Common myeloid progenitor, CD34-positive (primary cell): ENCODE data around the gene WFDC5.

Experiments
- CTCF ChIA-PET: fragments of 350-600 bp; sonication (Branson Sonifier 250); formaldehyde crosslinking; loops from one replicate; lab custom pipeline; 2021; ENCODE audit warnings: antibody characterized with exemption; lab: Charles Lee
- POLR2A ChIA-PET: fragments of 350-600 bp; sonication (Branson Sonifier 250); formaldehyde crosslinking; loops from one replicate; lab custom pipeline; 2021; ENCODE audit warnings: antibody characterized with exemption; lab: Charles Lee
- DNase-seq, 3 donors: peaks; one replicate each; pipeline versions ENCODE4 v3.0.0 to v3.0.0-alpha.2; 2013
- H3K27ac ChIP-seq, 2 experiments: 1 replicate in 1 of 2; 2 replicates in 1 of 2; pipeline ENCODE4 v1.7.0; 2013; ENCODE audit warnings: inconsistent platforms in 2 of 2, low read length in 2 of 2, mild to moderate bottlenecking in 2 of 2, low read depth in 1 of 2, moderate library complexity in 1 of 2; ENCODE audit not compliant: severe bottlenecking in 2 of 2, insufficient read depth in 1 of 2, poor library complexity in 1 of 2
- H3K27me3 ChIP-seq, 5 experiments: replicated peaks in 2 of 5; 1 replicate in 3 of 5; 2 replicates in 2 of 5; pipeline versions ENCODE4 v1.6.1 to v1.7.0; 2013; ENCODE audit warnings: low read length in 4 of 5, mild to moderate bottlenecking in 2 of 5, moderate library complexity in 2 of 5, inconsistent platforms in 1 of 5; ENCODE audit not compliant: insufficient read depth in 5 of 5, control insufficient read depth in 4 of 5
- H3K36me3 ChIP-seq, 4 experiments: 1 replicate in 2 of 4; 2 replicates in 2 of 4; pipeline versions ENCODE4 v1.6.1 to v1.7.0; 2013; ENCODE audit warnings: low read length in 3 of 4, control low read depth in 1 of 4, mild to moderate bottlenecking in 1 of 4; ENCODE audit not compliant: control insufficient read depth in 4 of 4, insufficient read depth in 4 of 4
- H3K4me1 ChIP-seq, 4 experiments: 1 replicate in 3 of 4; 2 replicates in 1 of 4; pipeline versions ENCODE4 v1.6.1 to v1.7.1; 2013; ENCODE audit warnings: low read length in 3 of 4, mild to moderate bottlenecking in 3 of 4, control low read depth in 1 of 4, inconsistent platforms in 1 of 4, moderate library complexity in 1 of 4; ENCODE audit not compliant: control insufficient read depth in 4 of 4, insufficient read depth in 4 of 4; ENCODE audit errors: control extremely low read depth in 1 of 4
- H3K4me3 ChIP-seq, 7 experiments: 1 replicate in 4 of 7; 2 replicates in 3 of 7; pipeline versions ENCODE4 v1.5.1 to v1.7.0; 2013; ENCODE audit warnings: mild to moderate bottlenecking in 7 of 7, low read length in 6 of 7, moderate library complexity in 6 of 7, inconsistent platforms in 2 of 7, low read depth in 2 of 7, control low read depth in 1 of 7; ENCODE audit not compliant: insufficient read depth in 4 of 7, control insufficient read depth in 1 of 7; ENCODE audit errors: extremely low read depth in 1 of 7
- H3K9me3 ChIP-seq, 5 experiments: 1 replicate in 4 of 5; 2 replicates in 1 of 5; pipeline versions ENCODE4 v1.6.1 to v1.7.1; 2013; ENCODE audit warnings: low read length in 4 of 5, mild to moderate bottlenecking in 2 of 5, inconsistent platforms in 1 of 5, low read depth in 1 of 5, moderate library complexity in 1 of 5; ENCODE audit not compliant: control insufficient read depth in 4 of 5, insufficient read depth in 2 of 5; ENCODE audit errors: control extremely low read depth in 1 of 5
- WGBS: methylation state at CpG from one replicate; pipeline ENCODE4 v1.1.5; 2013; ENCODE audit not compliant: insufficient coverage; 5-methylcytosine and 5-hydroxymethylcytosine counted together

Gene WFDC5

DNA sequence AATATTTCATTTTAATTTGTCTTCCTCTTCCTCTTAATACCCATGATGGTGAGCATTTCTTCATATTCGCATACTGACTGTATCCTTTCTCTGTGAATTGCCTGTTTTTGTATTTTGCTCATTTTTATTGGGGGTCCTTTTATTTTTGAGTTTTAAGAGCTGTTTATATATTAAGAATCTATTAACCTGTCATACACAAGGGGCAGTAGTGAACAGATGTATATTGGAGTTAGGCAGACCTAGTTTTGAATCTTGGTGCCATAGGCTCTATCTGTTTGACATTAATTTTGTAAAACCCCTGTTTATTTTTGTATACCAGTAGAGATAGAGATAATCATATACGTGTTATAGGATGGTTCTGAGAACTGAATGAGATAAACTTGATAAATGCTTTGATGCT, 3.1 kb upstream of the WFDC5 start:
- H3K4me3 ChIP-seq: no peak overlapping the region
- H3K27ac ChIP-seq: no peak overlapping the region
- H3K36me3 ChIP-seq: no peaks in the 10 kb centered on the region
- H3K4me1 ChIP-seq: no peaks in the 10 kb centered on the region
- H3K9me3 ChIP-seq: peaks cover 0 to 5% (median 0%) of the 10 kb centered on the region in 5 experiments
- DNase-seq: no peak
- peaks cover 2 to 16% (median 13%) of the 10 kb centered on the region in 5 experiments for H3K27me3 ChIP-seq
- no CpG with 5 or more reads among the region's 2 CpGs for WGBS
- ChIA-PET POLR2A (interaction anchor here (0.6 kb wide), 1 partner anchor 658 kb away, joined by 3 read pairs; no protein-coding TSS in a partner anchor), CTCF (interaction anchor here (0.9 to 1.1 kb wide), 2 partner anchors 11 to 14 kb away, joined by 3 to 4 read pairs; no protein-coding TSS in a partner anchor)

DNA sequence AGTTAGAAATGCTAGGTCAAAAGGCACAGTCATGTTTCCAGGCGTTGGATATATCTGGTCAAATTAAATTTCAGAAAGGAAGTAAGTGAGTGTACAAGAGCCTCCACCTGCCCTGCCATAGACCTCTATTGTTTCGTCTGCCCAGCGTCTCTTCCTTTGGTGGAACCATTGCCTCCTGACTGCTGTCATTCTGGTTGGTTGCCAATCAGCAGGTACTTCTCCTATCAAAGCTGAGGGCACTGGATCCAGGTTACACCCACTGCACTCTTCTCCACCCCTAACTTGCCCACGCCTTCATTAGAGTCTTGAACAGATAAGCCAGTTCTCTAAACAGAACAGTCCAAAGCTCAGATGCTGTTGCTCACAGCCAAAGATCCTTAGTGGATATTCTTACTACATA, 2.6 kb upstream of the WFDC5 start:
- peaks cover 0 to 5% (median 0%) of the 10 kb centered on the region in 5 experiments for H3K9me3 ChIP-seq
- H3K27me3 ChIP-seq: peaks cover 2 to 17% (median 13%) of the 10 kb centered on the region in 5 experiments
- no peak for DNase-seq
- 86% methylated on average over 4 of the region's 4 CpGs for WGBS
- H3K4me1 ChIP-seq: no peaks in the 10 kb centered on the region
- H3K27ac ChIP-seq: no peak overlapping the region
- no peak overlapping the region for H3K4me3 ChIP-seq
- no peaks in the 10 kb centered on the region for H3K36me3 ChIP-seq
- ChIA-PET CTCF (interaction anchor here (0.9 to 1.1 kb wide), 2 partner anchors 11 to 13 kb away, joined by 3 to 4 read pairs; no protein-coding TSS in a partner anchor), POLR2A (no interaction called here)

DNA sequence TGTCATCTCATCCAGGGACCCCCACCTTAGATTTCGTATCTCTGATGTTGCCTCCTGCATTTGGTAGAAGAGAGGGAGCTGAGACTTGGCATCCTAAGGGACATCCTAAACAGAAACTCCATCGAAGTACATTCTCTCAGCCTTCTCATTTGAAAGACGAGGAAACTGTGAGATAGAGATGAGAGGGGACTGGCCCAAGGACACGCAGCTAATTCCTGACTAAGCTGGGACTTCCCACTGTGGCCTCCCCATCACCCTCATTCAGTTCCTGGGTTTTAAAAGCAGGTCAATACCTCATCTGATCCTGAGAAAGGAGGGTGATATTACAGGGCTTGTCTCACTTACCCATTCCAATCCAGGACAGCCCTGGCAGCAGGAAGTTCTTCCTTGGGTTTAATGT, 855 bp upstream of the WFDC5 start:
- Histone ChIP-seq H3K27ac (no peak overlapping the region), H3K9me3 (peaks cover 0 to 4% (median 0%) of the 10 kb centered on the region in 5 experiments), H3K36me3 (no peaks in the 10 kb centered on the region), H3K27me3 (peaks cover 2 to 24% (median 13%) of the 10 kb centered on the region in 5 experiments), H3K4me1 (no peaks in the 10 kb centered on the region), H3K4me3 (no peak overlapping the region)
- no peak for DNase-seq
- POLR2A ChIA-PET: no interaction called here
- 94% methylated on average over 3 of the region's 4 CpGs for WGBS
- CTCF ChIA-PET: interaction anchor here (1.7 kb wide), 1 partner anchor 22 kb away, joined by 3 read pairs; no protein-coding TSS in a partner anchor

- no peak for DNase-seq
- no peaks in the 10 kb centered on the region for H3K4me1 ChIP-seq
- ChIA-PET POLR2A (no interaction called here), CTCF (interaction anchor here (0.8 to 4.4 kb wide), 3 partner anchors 22 to 104 kb away, joined by 3 to 25 read pairs (median 3); no protein-coding TSS in a partner anchor)
- no peak overlapping the region for H3K27ac ChIP-seq
- no peak overlapping the region for H3K4me3 ChIP-seq
- WGBS: 89% methylated on average over 1 of the region's 3 CpGs
- H3K27me3 ChIP-seq: peaks cover 0 to 24% (median 12%) of the 10 kb centered on the region in 5 experiments
- H3K9me3 ChIP-seq: no peaks in the 10 kb centered on the region
- no peaks in the 10 kb centered on the region for H3K36me3 ChIP-seq
These were observed 406 bp upstream of the WFDC5 start for GRCh38 chr20:45115386-45115774.

- Histone ChIP-seq H3K27ac (no peak overlapping the region), H3K4me1 (no peaks in the 10 kb centered on the region), H3K9me3 (no peaks in the 10 kb centered on the region), H3K27me3 (peaks cover 0 to 30% (median 11%) of the 10 kb centered on the region in 5 experiments), H3K4me3 (no peak overlapping the region), H3K36me3 (no peaks in the 10 kb centered on the region)
- CTCF ChIA-PET: interaction anchor here (0.9 to 4.4 kb wide), 5 partner anchors 26 to 85 kb away, joined by 3 to 25 read pairs (median 3); no protein-coding TSS in a partner anchor
- no peak for DNase-seq
- POLR2A ChIA-PET: no interaction called here
- WGBS: 100% methylated on average over 3 of the region's 3 CpGs
These were observed 1.1 kb downstream of the WFDC5 start for GRCh38 chr20:45113865-45114264.

- ChIA-PET CTCF (interaction anchor here (0.7 to 5.1 kb wide), 7 partner anchors 11 to 179 kb away, joined by 3 to 49 read pairs (median 3); partner anchors contain the start of gene WFDC12), POLR2A (interaction anchor here (0.6 kb wide), 1 partner anchor 564 kb away, joined by 3 read pairs; no protein-coding TSS in a partner anchor)
- Histone ChIP-seq H3K36me3 (no peaks in the 10 kb centered on the region), H3K27ac (no peak overlapping the region), H3K4me1 (no peaks in the 10 kb centered on the region), H3K9me3 (no peaks in the 10 kb centered on the region), H3K27me3 (peaks cover 0 to 34% (median 15%) of the 10 kb centered on the region in 5 experiments), H3K4me3 (no peak overlapping the region)
- DNase-seq: no peak
These were observed 2.2 kb downstream of the WFDC5 start for GRCh38 chr20:45112754-45113153.

DNA sequence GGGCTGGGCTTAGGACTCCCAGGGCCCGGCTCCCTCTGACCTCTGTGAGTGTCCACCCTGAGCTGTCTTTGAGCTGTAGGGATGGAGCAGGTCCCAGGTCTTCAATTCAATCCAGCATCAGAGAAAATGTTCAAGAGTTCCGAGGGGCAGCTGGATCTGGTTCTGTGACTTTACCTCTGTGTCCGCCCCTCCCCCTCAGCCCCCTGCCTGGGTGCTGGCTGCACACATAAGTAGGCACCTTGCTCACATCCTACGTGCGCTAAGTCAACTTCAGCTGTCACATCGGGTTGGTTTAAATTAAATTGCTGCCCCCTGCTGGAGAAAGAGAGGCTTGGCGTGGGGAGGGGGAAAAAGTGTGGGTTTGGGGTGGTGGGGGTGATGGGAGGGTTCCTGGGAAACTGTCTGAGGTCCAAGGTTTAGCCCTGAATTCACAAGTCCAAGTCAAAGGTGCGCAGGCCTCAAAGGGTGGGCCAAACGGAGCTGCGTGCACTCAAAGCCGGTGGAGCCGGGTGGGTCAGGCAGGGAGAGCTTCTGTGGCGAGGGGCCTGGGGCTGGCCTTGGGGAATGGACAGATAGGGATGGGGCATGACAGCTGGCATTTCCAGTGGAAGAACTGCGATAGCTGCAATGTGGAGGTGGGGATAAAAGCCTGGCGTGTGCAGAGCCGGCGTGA, 3.0 kb downstream of the WFDC5 start:
- CTCF ChIA-PET: interaction anchor here (0.7 to 5.1 kb wide), 10 partner anchors 10 to 180 kb away, joined by 3 to 49 read pairs (median 3); partner anchors contain the start of gene WFDC12
- Histone ChIP-seq H3K27ac (no peak overlapping the region), H3K27me3 (peaks cover 0 to 34% (median 18%) of the 10 kb centered on the region in 5 experiments), H3K36me3 (no peaks in the 10 kb centered on the region), H3K9me3 (no peaks in the 10 kb centered on the region), H3K4me3 (no peak overlapping the region), H3K4me1 (no peaks in the 10 kb centered on the region)
- DNase-seq: peak in 1 of 3 donors; percentile 29
- WGBS: 66% methylated on average over 17 of the region's 17 CpGs
- POLR2A ChIA-PET: no interaction called here
